Activated T-cell treated with anti-CD3 and anti-CD28 coated beads for 4 hours (primary cell): Measurements from ENCODE around the gene KLK10.

Experiments used
- DNase-seq: peaks from one replicate; pipeline ENCODE4 v3.0.0-alpha.2; 2020

Gene KLK10

GRCh38 chr19:50963381-50963780 is 56.1 kb downstream of the KLK10 start:
- no peak for DNase-seq
